Neural cell (in vitro differentiated cells): Measurements from ENCODE around the gene PJA1. TPM values are rescaled to one million over a fixed set of nuclear protein-coding genes. Genes with fewer than 3 reads are reported as not detected.

Experiments used
- H2AFZ ChIP-seq: fragments of 200-600, 300-800 bp; sonication (generic), shearing (Covaris generic); 2 replicates; pipeline ENCODE4 v1.6.0; 2014; ENCODE audit warnings: low read depth, mild to moderate bottlenecking, antibody characterized with exemption, low read length, moderate library complexity
- H3F3A ChIP-seq: fragments of 200-600 bp; shearing (Covaris generic); 2 replicates; pipeline ENCODE4 v1.6.1; 2016; ENCODE audit warnings: mild to moderate bottlenecking, moderate library complexity, mixed read lengths, antibody characterized with exemption, low read length; ENCODE audit not compliant: insufficient read depth, poor library complexity, severe bottlenecking
- H3K27ac ChIP-seq: fragments of 200-600, 300-800 bp; sonication (generic), shearing (Covaris generic); 2 replicates; pipeline ENCODE4 v1.5.1; 2014; ENCODE audit warnings: mild to moderate bottlenecking, low read length, moderate library complexity
- H3K27me3 ChIP-seq: fragments of 300-800, 200-600 bp; sonication (generic), shearing (Covaris generic); 2 replicates; pipeline ENCODE4 v1.6.0; 2014; ENCODE audit warnings: mild to moderate bottlenecking, low read depth, low read length, moderate library complexity; ENCODE audit not compliant: insufficient read depth
- H3K36me3 ChIP-seq: fragments of 300-800, 200-600 bp; sonication (generic), shearing (Covaris generic); 2 replicates; pipeline ENCODE4 v1.5.1; 2014; ENCODE audit warnings: mild to moderate bottlenecking, antibody characterized with exemption, low read length, moderate library complexity; ENCODE audit not compliant: insufficient read depth
- H3K4me2 ChIP-seq: fragments of 300-800, 200-600 bp; sonication (generic), shearing (Covaris generic); 2 replicates; pipeline ENCODE4 v1.6.0; 2014; ENCODE audit warnings: mild to moderate bottlenecking, low read length
- H3K4me3 ChIP-seq: fragments of 300-800, 200-600 bp; sonication (generic), shearing (Covaris generic); 2 replicates; pipeline ENCODE4 v1.5.1; 2014; ENCODE audit warnings: mild to moderate bottlenecking, low read length, moderate library complexity
- H3K79me2 ChIP-seq: fragments of 200-600 bp; shearing (Covaris generic); replicated peaks from 2 replicates; pipeline ENCODE4 v1.6.0; 2014; ENCODE audit warnings: mild to moderate bottlenecking, low read length, moderate library complexity; ENCODE audit not compliant: insufficient read depth
- H3K9ac ChIP-seq: fragments of 300-800, 200-600 bp; sonication (generic), shearing (Covaris generic); 2 replicates; pipeline ENCODE4 v1.6.1; 2016; ENCODE audit warnings: mild to moderate bottlenecking, low read length, mixed read lengths
- H3K9me2 ChIP-seq: fragments of 200-600 bp; shearing (Covaris generic); 2 replicates; pipeline ENCODE4 v1.6.1; 2016; ENCODE audit warnings: mild to moderate bottlenecking, low read length, mixed read lengths; ENCODE audit not compliant: insufficient read depth
- H3K9me3 ChIP-seq: fragments of 200-600, 300-800 bp; sonication (generic), shearing (Covaris generic); 2 replicates; pipeline ENCODE4 v1.6.1; 2016; ENCODE audit warnings: mild to moderate bottlenecking, mixed run types, low read length, moderate library complexity, mixed read lengths
- H4K20me1 ChIP-seq: fragments of 200-600 bp; shearing (Covaris generic); 2 replicates; pipeline ENCODE4 v1.6.1; 2016; ENCODE audit warnings: mild to moderate bottlenecking, mixed run types; ENCODE audit not compliant: insufficient read depth
- EP300 ChIP-seq: fragments of 450-650 bp; conservative IDR thresholded peaks from 2 replicates; pipeline ENCODE4 v1.6.1; 2014; ENCODE audit warnings: antibody characterized with exemption, mild to moderate bottlenecking, moderate library complexity; ENCODE audit not compliant: poor library complexity, severe bottlenecking
- EZH2 ChIP-seq: fragments of 200-600, 300-800 bp; shearing (Covaris generic), sonication (generic); IDR thresholded peaks from 2 replicates; pipeline ENCODE4 v1.6.1; 2014; ENCODE audit warnings: antibody characterized with exemption, low read length, borderline replicate concordance, mild to moderate bottlenecking; ENCODE audit not compliant: insufficient read depth, poor library complexity, severe bottlenecking
- MXI1 ChIP-seq: fragments of 450-650 bp; conservative IDR thresholded peaks from 2 replicates; pipeline ENCODE4 v1.6.1; 2014; ENCODE audit warnings: antibody characterized with exemption, mild to moderate bottlenecking; ENCODE audit not compliant: poor library complexity, severe bottlenecking
- POLR2AphosphoS5 ChIP-seq: IDR thresholded peaks from 2 replicates; pipeline ENCODE4 v1.6.1; 2012
- RAD21 ChIP-seq: fragments of 450-650 bp; conservative IDR thresholded peaks from 2 replicates; pipeline ENCODE4 v1.6.1; 2014; ENCODE audit warnings: antibody characterized with exemption, mild to moderate bottlenecking, moderate library complexity
- SMC3 ChIP-seq: fragments of 450-650 bp; conservative IDR thresholded peaks from 2 replicates; pipeline ENCODE4 v1.6.1; 2014; ENCODE audit warnings: antibody characterized with exemption, mild to moderate bottlenecking, moderate library complexity; ENCODE audit not compliant: poor library complexity
- TAF1 ChIP-seq: IDR thresholded peaks from 2 replicates; pipeline ENCODE4 v1.6.1; 2012; ENCODE audit warnings: low read depth
- polyA plus RNA-seq: library from polyadenylated mRNA; depleted of rRNA; stranded (reverse); fragments of >200 nt; gene quantifications from 2 replicates; pipeline ENCODE4 v1.2.3, GENCODE V29; 2014
- TF ChIP-seq, protein P1 (sequence below): IDR thresholded peaks from 2 replicates; pipeline ENCODE4 v1.6.1; 2012; ENCODE audit warnings: borderline replicate concordance
- TF ChIP-seq, protein P2 (sequence below): fragments of 450-650 bp; IDR thresholded peaks from 2 replicates; pipeline ENCODE4 v1.5.1; 2014; ENCODE audit warnings: antibody characterized with exemption, mild to moderate bottlenecking, moderate library complexity; ENCODE audit not compliant: poor library complexity, severe bottlenecking

Gene PJA1
- polyA plus RNA-seq, 1 donor from 2014 or later, result 214 TPM

DNA sequence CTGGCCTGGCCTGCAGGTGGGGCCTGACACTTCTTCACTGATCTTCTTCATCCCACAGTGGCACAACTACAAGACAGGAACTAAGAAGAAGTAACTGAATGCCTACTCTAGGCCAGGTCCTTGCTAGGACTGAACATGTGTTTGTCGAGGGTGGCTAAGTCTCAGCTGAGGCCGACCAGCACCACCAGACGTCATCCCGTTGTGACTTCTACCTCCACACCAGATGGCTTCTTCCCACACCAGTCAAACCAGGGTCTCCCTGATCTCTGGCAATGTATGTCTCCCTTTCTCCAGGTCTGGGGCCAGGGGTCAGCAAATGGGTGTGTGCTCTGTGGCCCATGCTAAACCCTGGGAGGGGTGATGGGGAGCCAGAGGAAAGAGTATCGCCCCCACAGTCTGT is 40.2 kb downstream of the PJA1 start:
- Histone ChIP-seq H3K4me2 (no peak overlapping the region), H3K4me3 (no peak overlapping the region), H4K20me1 (no peaks in the 10 kb centered on the region), H3K36me3 (no peaks in the 10 kb centered on the region), H3F3A (no peaks in the 10 kb centered on the region), H3K9ac (no peak overlapping the region), H3K79me2 (no peaks in the 10 kb centered on the region), H3K9me3 (no peaks in the 10 kb centered on the region), H3K27me3 (no peaks in the 10 kb centered on the region), H2AFZ (no peak overlapping the region), H3K9me2 (no peaks in the 10 kb centered on the region), H3K27ac (no peak overlapping the region)
- TF ChIP-seq, protein P1, sequence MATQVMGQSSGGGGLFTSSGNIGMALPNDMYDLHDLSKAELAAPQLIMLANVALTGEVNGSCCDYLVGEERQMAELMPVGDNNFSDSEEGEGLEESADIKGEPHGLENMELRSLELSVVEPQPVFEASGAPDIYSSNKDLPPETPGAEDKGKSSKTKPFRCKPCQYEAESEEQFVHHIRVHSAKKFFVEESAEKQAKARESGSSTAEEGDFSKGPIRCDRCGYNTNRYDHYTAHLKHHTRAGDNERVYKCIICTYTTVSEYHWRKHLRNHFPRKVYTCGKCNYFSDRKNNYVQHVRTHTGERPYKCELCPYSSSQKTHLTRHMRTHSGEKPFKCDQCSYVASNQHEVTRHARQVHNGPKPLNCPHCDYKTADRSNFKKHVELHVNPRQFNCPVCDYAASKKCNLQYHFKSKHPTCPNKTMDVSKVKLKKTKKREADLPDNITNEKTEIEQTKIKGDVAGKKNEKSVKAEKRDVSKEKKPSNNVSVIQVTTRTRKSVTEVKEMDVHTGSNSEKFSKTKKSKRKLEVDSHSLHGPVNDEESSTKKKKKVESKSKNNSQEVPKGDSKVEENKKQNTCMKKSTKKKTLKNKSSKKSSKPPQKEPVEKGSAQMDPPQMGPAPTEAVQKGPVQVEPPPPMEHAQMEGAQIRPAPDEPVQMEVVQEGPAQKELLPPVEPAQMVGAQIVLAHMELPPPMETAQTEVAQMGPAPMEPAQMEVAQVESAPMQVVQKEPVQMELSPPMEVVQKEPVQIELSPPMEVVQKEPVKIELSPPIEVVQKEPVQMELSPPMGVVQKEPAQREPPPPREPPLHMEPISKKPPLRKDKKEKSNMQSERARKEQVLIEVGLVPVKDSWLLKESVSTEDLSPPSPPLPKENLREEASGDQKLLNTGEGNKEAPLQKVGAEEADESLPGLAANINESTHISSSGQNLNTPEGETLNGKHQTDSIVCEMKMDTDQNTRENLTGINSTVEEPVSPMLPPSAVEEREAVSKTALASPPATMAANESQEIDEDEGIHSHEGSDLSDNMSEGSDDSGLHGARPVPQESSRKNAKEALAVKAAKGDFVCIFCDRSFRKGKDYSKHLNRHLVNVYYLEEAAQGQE, result no peak
- no peak for TF ChIP-seq TAF1
- no peak for TF ChIP-seq MXI1
- no peak for TF ChIP-seq POLR2AphosphoS5
- no peak for TF ChIP-seq SMC3
- no peak for TF ChIP-seq RAD21
- TF ChIP-seq, protein P2, sequence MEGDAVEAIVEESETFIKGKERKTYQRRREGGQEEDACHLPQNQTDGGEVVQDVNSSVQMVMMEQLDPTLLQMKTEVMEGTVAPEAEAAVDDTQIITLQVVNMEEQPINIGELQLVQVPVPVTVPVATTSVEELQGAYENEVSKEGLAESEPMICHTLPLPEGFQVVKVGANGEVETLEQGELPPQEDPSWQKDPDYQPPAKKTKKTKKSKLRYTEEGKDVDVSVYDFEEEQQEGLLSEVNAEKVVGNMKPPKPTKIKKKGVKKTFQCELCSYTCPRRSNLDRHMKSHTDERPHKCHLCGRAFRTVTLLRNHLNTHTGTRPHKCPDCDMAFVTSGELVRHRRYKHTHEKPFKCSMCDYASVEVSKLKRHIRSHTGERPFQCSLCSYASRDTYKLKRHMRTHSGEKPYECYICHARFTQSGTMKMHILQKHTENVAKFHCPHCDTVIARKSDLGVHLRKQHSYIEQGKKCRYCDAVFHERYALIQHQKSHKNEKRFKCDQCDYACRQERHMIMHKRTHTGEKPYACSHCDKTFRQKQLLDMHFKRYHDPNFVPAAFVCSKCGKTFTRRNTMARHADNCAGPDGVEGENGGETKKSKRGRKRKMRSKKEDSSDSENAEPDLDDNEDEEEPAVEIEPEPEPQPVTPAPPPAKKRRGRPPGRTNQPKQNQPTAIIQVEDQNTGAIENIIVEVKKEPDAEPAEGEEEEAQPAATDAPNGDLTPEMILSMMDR, result no peak
- no peak for TF ChIP-seq EP300
- TF ChIP-seq EZH2, result no peak

DNA sequence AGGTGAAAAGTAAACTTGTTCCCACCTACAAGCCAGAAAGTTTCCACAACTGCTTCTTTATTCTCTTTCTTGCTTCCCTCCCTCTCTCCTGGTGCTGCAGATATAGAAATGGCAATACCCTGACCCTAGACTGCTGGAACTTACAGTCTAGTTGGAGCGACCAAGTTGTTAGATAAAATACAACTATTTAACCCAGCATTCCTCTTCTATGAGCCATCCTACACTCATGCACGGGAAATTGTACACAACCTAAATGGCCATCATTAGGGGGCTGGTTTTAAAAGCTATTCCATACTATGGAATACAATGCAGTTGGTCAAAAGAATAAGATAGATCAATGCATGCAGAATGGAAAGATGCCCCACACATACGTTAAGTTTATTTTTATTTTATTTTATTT is 41.1 kb downstream of the PJA1 start:
- Histone ChIP-seq H3K27ac (no peak overlapping the region), H3K27me3 (no peaks in the 10 kb centered on the region), H3K9me2 (no peaks in the 10 kb centered on the region), H3K9me3 (no peaks in the 10 kb centered on the region), H2AFZ (no peak overlapping the region), H4K20me1 (no peaks in the 10 kb centered on the region), H3K4me3 (no peak overlapping the region), H3K4me2 (no peak overlapping the region), H3F3A (no peaks in the 10 kb centered on the region), H3K36me3 (no peaks in the 10 kb centered on the region), H3K79me2 (no peaks in the 10 kb centered on the region), H3K9ac (no peak overlapping the region)
- TF ChIP-seq EZH2 (no peak), POLR2AphosphoS5 (no peak), TAF1 (no peak), RAD21 (no peak), EP300 (no peak), SMC3 (no peak), MXI1 (no peak)
- TF ChIP-seq, protein P2, result no peak
- TF ChIP-seq, protein P1, result no peak
